Right cardiac atrium (tissue), 5 donors: Measurements from ENCODE around the gene CSGALNACT2. TPM values are rescaled to one million over a fixed set of nuclear protein-coding genes. Genes with fewer than 3 reads are reported as not detected.

Source experiments
- ATAC-seq, 2 donors: fragments of 200-7000 bp; cut with Tn5 transposase; one replicate each; pipeline versions ENCODE4 v1.8.0 to v1.9.1; 2020; ENCODE audit warnings: moderate library complexity in 2 of 2, mild to moderate bottlenecking in 1 of 2
- DNase-seq, 3 donors: peaks; one replicate each; pipeline ENCODE4 v3.0.0-alpha.2; 2020
- H3K27ac ChIP-seq: one replicate; pipeline ENCODE4 v1.5.1; 2013; ENCODE audit warnings: mild to moderate bottlenecking, low read length, control low read depth, moderate library complexity
- H3K27me3 ChIP-seq: one replicate; pipeline ENCODE4 v1.6.1; 2013; ENCODE audit not compliant: control insufficient read depth, insufficient read depth
- H3K4me1 ChIP-seq: one replicate; pipeline ENCODE4 v1.6.1; 2013; ENCODE audit warnings: low read length; ENCODE audit not compliant: control insufficient read depth, insufficient read depth
- H3K4me3 ChIP-seq: one replicate; pipeline ENCODE4 v1.5.1; 2013; ENCODE audit warnings: low read length, control low read depth
- H3K9me3 ChIP-seq: one replicate; pipeline ENCODE4 v1.6.1; 2013; ENCODE audit warnings: low read length; ENCODE audit not compliant: control insufficient read depth
- WGBS: extraction: QIAGEN DNeasy Blood & Tissue Kit; methylation state at CpG from one replicate; pipeline ENCODE4 v1.1.7; 2013; 5-methylcytosine and 5-hydroxymethylcytosine counted together
- intact Hi-C, 4 donors: fragments of 100-400 bp; cut with DNase I; formaldehyde crosslinking; loops; one replicate each; pipeline versions ENCODE4 v1.11.0 to v1.14.0; 2022 to 2023
- polyA plus RNA-seq: library from polyadenylated mRNA; stranded (reverse); fragments of 200-250 nt; gene quantifications from one replicate; pipeline ENCODE4 v1.2.3, GENCODE V29; 2013
- total RNA-seq, 4 donors: library from RNA; stranded (reverse); fragmentation: NEBNext Ultra II Directional; extraction: Animal tissue kit (Norgen Biotek cat#: 25700); gene quantifications; one replicate each; pipeline ENCODE4 v1.2.1, GENCODE V29; 2021
- donor health status: healthy with polysubstance abuse.
- donor health status: DM: no; HTN: yes; CAD: no.
- donor health status: DM: no; HTN: no; CAD: no.
- donor health status: DM: no; HTN: yes; CAD: no; lungs with severe emphysema.
- donor health status: DM: yes; HTN: yes; CAD: no.

Gene CSGALNACT2
- total and polyA plus RNA-seq, 5 donors: 5.1 to 17.2 (median 10.4) TPM

GRCh38 chr10:43102063-43102828 lies 36.0 kb upstream of the CSGALNACT2 start:
- no peaks in the 10 kb centered on the region for H3K27me3 ChIP-seq
- WGBS: 83% methylated on average over 19 of the region's 19 CpGs
- no peak overlapping the region for H3K4me3 ChIP-seq
- H3K27ac ChIP-seq: no peak overlapping the region
- H3K4me1 ChIP-seq: no peaks in the 10 kb centered on the region
- H3K9me3 ChIP-seq: no peaks in the 10 kb centered on the region
- ATAC-seq (no peak), DNase-seq (peak in 1 of 3 donors; percentile 20)
- intact Hi-C loops: loop anchor here in 3 of 4 donors (10.0 kb wide), 2 partner anchors 237 to 347 kb away; no protein-coding TSS in a partner anchor

DNA sequence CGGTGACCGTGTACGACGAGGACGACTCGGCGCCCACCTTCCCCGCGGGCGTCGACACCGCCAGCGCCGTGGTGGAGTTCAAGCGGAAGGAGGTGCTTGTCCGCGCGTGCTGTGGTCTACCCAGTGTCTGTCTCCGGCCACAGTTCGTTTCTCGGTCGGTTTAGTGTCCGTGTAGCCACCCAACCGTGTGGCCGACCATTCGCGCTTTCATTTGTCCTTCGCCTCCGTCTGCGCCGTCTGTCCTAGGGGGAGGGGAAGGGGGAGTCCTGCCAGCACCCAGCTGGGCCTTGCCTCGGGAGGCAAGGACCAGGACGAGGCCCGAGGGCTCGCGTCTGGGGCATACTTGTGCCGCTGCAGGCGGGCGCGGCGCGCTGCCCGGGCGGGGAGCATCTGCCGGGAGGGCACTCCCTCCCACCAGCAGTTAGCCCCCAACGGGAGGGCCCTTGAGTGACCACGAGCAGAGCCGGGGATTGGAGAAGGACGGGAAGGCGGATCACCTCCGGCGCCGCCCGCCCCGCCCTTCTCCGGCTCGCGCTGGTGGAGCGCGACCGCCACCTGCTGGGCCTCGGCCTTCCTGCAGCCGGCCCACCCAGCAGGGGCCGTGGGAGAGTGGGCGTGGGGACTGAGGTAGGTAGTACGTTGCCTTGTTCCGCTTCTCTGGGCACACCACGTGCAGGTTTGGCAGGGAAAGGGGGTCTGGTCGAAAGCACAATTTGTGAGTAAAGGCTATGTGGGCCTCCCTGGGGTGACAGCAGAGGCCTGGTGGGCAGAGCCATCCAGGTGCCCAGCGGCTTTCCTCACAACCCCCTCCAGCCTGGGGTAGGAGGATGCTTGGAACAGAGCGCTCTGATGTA lies 32.9 kb upstream of the CSGALNACT2 start:
- H3K27me3 ChIP-seq: no peaks in the 10 kb centered on the region
- H3K27ac ChIP-seq: no peak overlapping the region
- peak; percentile 93 to 95 for ATAC-seq
- peak overlapping the region; percentile 18 for H3K4me3 ChIP-seq
- no peaks in the 10 kb centered on the region for H3K4me1 ChIP-seq
- 3% methylated on average over 71 of the region's 71 CpGs for WGBS
- H3K9me3 ChIP-seq: no peaks in the 10 kb centered on the region
- peak; percentile 79 to 92 (median 91) for DNase-seq
- intact Hi-C loops: loop anchor here (2.0 to 10.0 kb wide), 4 partner anchors 238 to 351 kb away; no protein-coding TSS in a partner anchor

GRCh38 chr10:43105956-43106229 lies 32.4 kb upstream of the CSGALNACT2 start:
- ATAC-seq: no peak
- no peak for DNase-seq
- Histone ChIP-seq H3K4me1 (no peaks in the 10 kb centered on the region), H3K27ac (no peak overlapping the region), H3K9me3 (no peaks in the 10 kb centered on the region), H3K4me3 (no peak overlapping the region), H3K27me3 (no peaks in the 10 kb centered on the region)
- intact Hi-C loops: loop anchor here (2.0 to 10.0 kb wide), 4 partner anchors 239 to 351 kb away; no protein-coding TSS in a partner anchor
- 47% methylated on average over 7 of the region's 7 CpGs for WGBS

GRCh38 chr10:43106256-43107091 lies 31.8 kb upstream of the CSGALNACT2 start:
- Histone ChIP-seq H3K27me3 (no peaks in the 10 kb centered on the region), H3K9me3 (no peaks in the 10 kb centered on the region), H3K4me1 (no peaks in the 10 kb centered on the region), H3K4me3 (no peak overlapping the region), H3K27ac (no peak overlapping the region)
- WGBS: 87% methylated on average over 28 of the region's 28 CpGs
- peak in 1 of 3 donors; percentile 65 for DNase-seq
- intact Hi-C loops: loop anchor here (2.0 to 10.0 kb wide), 4 partner anchors 239 to 352 kb away; no protein-coding TSS in a partner anchor
- no peak for ATAC-seq

GRCh38 chr10:43108951-43109350 lies 29.3 kb upstream of the CSGALNACT2 start:
- no peaks in the 10 kb centered on the region for H3K4me1 ChIP-seq
- H3K27me3 ChIP-seq: no peaks in the 10 kb centered on the region
- no peak for ATAC-seq
- H3K9me3 ChIP-seq: no peaks in the 10 kb centered on the region
- peak in 1 of 3 donors; percentile 44 for DNase-seq
- intact Hi-C loops: loop anchor here (5.0 to 10.0 kb wide), 3 partner anchors 242 to 354 kb away; no protein-coding TSS in a partner anchor
- 95% methylated on average over 12 of the region's 12 CpGs for WGBS
- no peak overlapping the region for H3K4me3 ChIP-seq
- H3K27ac ChIP-seq: no peak overlapping the region

- Histone ChIP-seq H3K27me3 (no peaks in the 10 kb centered on the region), H3K4me3 (no peak overlapping the region), H3K9me3 (no peaks in the 10 kb centered on the region), H3K27ac (no peak overlapping the region), H3K4me1 (no peaks in the 10 kb centered on the region)
- 82% methylated on average over 20 of the region's 20 CpGs for WGBS
- intact Hi-C loops: loop anchor here (5.0 to 10.0 kb wide), 3 partner anchors 242 to 355 kb away; no protein-coding TSS in a partner anchor
- no peak for ATAC-seq
- peak in 1 of 3 donors; percentile 27 for DNase-seq
These were observed 28.5 kb upstream of the CSGALNACT2 start for GRCh38 chr10:43109671-43110249.

DNA sequence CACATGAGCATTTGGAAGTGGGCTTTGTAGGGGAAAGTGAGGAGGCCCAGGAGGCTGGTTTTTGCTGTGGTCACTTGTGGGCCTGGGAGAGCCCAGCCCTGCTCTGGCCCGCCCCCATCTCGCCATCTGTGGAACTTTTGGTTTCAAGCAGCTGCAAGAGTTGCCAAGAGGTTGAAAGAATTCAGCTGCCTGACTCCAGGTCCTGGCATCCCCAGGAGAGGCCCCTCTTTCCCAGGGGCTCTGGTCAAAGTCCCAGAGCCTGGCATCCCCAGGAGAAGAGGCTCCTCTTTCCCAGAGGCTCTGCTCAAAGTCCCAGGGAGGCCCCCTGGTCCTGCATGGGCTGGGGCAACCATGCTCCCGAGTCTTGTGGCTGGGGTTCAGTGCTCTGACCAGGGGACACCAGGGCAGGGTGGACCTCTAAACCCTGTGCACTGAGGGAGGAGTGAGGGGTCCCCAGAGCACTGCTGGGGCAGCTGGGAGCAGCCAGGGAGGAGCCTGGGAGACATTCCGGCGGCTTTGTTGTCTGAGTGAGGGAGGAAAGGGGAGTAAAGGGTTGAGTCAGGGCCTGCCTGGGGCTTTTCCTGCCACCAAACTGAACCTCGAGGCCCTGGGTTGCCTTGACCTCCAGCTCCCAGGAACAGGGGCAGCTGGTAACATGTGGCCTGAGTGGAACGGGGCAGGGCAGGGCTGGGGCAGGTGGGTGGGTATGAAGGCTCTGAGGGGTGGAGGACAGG lies 27.7 kb upstream of the CSGALNACT2 start:
- Histone ChIP-seq H3K27ac (no peak overlapping the region), H3K9me3 (no peaks in the 10 kb centered on the region), H3K4me1 (no peaks in the 10 kb centered on the region), H3K4me3 (no peak overlapping the region), H3K27me3 (no peaks in the 10 kb centered on the region)
- DNase-seq: peak; percentile 54 to 78 (median 77)
- intact Hi-C loops: no loop called here
- no peak for ATAC-seq
- WGBS: 52% methylated on average over 7 of the region's 7 CpGs

DNA sequence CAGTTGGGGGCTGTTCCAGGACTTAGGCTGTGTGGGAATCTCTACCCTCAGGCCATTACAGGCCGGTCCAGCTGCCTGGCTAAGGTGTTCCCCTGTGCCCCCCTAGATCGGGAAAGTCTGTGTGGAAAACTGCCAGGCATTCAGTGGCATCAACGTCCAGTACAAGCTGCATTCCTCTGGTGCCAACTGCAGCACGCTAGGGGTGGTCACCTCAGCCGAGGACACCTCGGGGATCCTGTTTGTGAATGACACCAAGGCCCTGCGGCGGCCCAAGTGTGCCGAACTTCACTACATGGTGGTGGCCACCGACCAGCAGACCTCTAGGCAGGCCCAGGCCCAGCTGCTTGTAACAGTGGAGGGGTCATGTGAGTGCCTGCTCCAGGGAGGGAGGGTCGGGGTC lies 27.1 kb upstream of the CSGALNACT2 start:
- ATAC-seq (no peak), DNase-seq (peak in 1 of 3 donors; percentile 55)
- intact Hi-C loops: no loop called here
- Histone ChIP-seq H3K4me1 (no peaks in the 10 kb centered on the region), H3K27me3 (no peaks in the 10 kb centered on the region), H3K4me3 (no peak overlapping the region), H3K9me3 (no peaks in the 10 kb centered on the region), H3K27ac (no peak overlapping the region)
- 91% methylated on average over 11 of the region's 11 CpGs for WGBS

DNA sequence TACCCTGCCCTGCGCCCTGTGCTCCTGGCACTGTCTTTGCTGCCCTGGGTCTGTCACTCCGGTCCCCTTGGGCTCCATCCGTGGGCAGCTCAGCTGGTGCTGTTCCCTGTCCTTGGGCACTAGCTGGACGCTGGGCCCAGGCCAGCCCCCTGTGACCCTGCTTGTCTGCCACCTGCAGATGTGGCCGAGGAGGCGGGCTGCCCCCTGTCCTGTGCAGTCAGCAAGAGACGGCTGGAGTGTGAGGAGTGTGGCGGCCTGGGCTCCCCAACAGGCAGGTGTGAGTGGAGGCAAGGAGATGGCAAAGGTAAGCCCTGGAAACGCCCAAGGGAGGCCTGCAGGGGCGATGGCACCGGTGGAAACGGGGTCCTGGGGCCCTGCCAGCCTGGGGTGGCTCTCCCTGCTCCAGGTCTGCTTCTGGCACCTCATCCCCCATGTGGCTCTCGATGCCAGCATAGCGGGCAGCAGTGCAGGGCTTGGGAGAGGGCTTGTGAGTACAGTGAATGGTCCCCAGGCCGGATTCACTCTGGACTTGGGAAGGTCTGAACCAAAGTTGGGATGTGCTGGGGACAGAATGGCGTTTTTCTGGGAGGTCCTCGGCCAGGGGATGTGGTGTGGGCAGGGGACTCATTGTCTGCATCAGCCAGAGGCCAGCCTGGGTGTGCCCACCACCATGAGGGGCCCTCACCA lies 26.2 kb upstream of the CSGALNACT2 start:
- H3K4me3 ChIP-seq: no peak overlapping the region
- H3K4me1 ChIP-seq: no peaks in the 10 kb centered on the region
- intact Hi-C loops: no loop called here
- WGBS: 91% methylated on average over 17 of the region's 17 CpGs
- peak in 1 of 3 donors; percentile 50 for DNase-seq
- no peaks in the 10 kb centered on the region for H3K9me3 ChIP-seq
- ATAC-seq: no peak
- H3K27ac ChIP-seq: no peak overlapping the region
- no peaks in the 10 kb centered on the region for H3K27me3 ChIP-seq
